PFSK-1 (cell line): ENCODE measurements around the gene PPM1B.

Experiments
- FOXP2 ChIP-seq: optimal IDR thresholded peaks from 2 replicates; pipeline ENCODE3; 2011; ENCODE audit warnings: borderline replicate concordance, control low read depth, inconsistent platforms; ENCODE audit not compliant: insufficient read depth; ENCODE audit errors: extremely low read length, extremely low read depth
- POLR2AphosphoS5 ChIP-seq: IDR thresholded peaks from 2 replicates; pipeline ENCODE4 v1.6.1; 2012; ENCODE audit warnings: low read depth, mild to moderate bottlenecking, control low read depth, low read length, moderate library complexity
- SIN3A ChIP-seq: IDR thresholded peaks from 2 replicates; pipeline ENCODE4 v1.6.1; 2012; ENCODE audit warnings: mild to moderate bottlenecking, low read length, moderate library complexity, borderline replicate concordance; ENCODE audit not compliant: insufficient read depth
- TAF1 ChIP-seq: IDR thresholded peaks from 2 replicates; pipeline ENCODE4 v1.6.1; 2012; ENCODE audit warnings: low read length, control low read depth, borderline replicate concordance; ENCODE audit not compliant: insufficient read depth
- TF ChIP-seq, protein P1 (sequence below), 2 experiments: IDR thresholded peaks; 2 replicates each; pipeline versions ENCODE4 v1.6.1 to v1.8.0; 2011 to 2012; ENCODE audit warnings: low read depth in 2 of 2, low read length in 2 of 2, control low read depth in 1 of 2, inconsistent platforms in 1 of 2, mild to moderate bottlenecking in 1 of 2, moderate library complexity in 1 of 2; ENCODE audit not compliant: insufficient read depth in 1 of 2

The PPM1B gene

DNA sequence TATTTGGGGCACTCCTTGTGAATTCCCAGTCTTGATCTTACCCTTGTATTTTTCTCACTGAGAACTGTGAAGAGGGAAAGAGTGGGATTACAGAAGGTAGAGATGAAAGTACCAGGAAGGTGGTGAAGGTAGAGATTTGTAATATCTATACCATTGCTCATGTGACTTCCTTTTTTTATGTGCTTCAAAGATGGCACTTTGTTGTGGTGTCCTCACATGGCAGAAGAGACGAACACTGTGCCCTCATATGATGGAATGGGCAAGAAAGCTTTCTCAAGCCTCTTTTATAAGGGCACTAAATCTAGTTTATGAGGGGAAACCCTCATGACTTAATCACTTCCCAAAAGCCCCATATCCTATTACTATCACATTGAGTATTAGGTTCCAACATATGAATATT lies 28.9 kb upstream of the PPM1B start:
- no peak for TF ChIP-seq POLR2AphosphoS5
- no peak for TF ChIP-seq SIN3A
- TF ChIP-seq, protein P1, sequence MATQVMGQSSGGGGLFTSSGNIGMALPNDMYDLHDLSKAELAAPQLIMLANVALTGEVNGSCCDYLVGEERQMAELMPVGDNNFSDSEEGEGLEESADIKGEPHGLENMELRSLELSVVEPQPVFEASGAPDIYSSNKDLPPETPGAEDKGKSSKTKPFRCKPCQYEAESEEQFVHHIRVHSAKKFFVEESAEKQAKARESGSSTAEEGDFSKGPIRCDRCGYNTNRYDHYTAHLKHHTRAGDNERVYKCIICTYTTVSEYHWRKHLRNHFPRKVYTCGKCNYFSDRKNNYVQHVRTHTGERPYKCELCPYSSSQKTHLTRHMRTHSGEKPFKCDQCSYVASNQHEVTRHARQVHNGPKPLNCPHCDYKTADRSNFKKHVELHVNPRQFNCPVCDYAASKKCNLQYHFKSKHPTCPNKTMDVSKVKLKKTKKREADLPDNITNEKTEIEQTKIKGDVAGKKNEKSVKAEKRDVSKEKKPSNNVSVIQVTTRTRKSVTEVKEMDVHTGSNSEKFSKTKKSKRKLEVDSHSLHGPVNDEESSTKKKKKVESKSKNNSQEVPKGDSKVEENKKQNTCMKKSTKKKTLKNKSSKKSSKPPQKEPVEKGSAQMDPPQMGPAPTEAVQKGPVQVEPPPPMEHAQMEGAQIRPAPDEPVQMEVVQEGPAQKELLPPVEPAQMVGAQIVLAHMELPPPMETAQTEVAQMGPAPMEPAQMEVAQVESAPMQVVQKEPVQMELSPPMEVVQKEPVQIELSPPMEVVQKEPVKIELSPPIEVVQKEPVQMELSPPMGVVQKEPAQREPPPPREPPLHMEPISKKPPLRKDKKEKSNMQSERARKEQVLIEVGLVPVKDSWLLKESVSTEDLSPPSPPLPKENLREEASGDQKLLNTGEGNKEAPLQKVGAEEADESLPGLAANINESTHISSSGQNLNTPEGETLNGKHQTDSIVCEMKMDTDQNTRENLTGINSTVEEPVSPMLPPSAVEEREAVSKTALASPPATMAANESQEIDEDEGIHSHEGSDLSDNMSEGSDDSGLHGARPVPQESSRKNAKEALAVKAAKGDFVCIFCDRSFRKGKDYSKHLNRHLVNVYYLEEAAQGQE (IDR thresholded peaks at IDR 0.05; ENCODE audit: insufficient read depth in 1 of 2, low read depth in 2 of 2, low read length in 2 of 2): no peak
- no peak for TF ChIP-seq FOXP2
- TF ChIP-seq TAF1: no peak

DNA sequence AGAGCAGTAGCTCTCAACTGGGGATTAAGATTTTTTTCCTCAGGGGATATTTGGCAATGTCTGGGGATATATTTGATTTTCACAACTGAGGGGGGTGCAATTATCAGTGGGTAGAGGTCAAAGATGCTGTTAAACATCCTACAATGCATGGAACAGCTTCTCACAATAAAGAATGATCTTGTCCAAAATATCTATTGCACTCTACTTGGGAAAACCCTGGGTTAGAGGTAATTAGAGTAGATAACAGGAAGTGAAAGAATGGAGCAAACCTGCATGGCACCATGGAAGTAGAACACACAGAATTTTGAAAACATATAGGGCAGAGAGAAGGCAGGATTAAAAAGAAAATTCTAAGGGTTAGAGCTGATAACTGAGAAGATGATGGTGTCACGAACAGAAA lies 26.4 kb upstream of the PPM1B start:
- TF ChIP-seq, protein P1 (IDR thresholded peaks at IDR 0.05; ENCODE audit: insufficient read depth in 1 of 2, low read depth in 2 of 2, low read length in 2 of 2): no peak
- no peak for TF ChIP-seq TAF1
- TF ChIP-seq POLR2AphosphoS5: no peak
- no peak for TF ChIP-seq SIN3A
- TF ChIP-seq FOXP2: no peak

DNA sequence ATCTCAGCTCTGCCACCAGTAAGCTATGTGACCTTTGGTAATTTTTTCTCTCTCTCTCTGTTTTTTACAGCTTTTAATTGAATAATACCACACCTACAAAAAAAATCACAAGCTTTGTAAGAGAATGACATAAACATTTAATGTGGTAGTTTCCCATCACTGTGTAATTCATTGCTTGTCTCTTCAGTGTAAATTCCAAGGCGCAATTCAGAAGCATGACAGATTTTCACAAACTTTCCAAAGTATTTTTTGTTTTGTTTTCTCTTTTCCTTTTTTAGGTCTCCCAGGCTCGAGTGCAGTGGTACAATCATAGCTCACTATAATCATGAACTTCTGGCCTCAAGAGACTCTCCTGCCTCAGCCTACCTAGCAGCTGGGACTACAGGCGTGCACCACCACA lies 25.0 kb upstream of the PPM1B start:
- TF ChIP-seq TAF1 (no peak), FOXP2 (no peak), POLR2AphosphoS5 (no peak), SIN3A (no peak)
- TF ChIP-seq, protein P1 (IDR thresholded peaks at IDR 0.05; ENCODE audit: insufficient read depth in 1 of 2, low read depth in 2 of 2, low read length in 2 of 2): no peak

DNA sequence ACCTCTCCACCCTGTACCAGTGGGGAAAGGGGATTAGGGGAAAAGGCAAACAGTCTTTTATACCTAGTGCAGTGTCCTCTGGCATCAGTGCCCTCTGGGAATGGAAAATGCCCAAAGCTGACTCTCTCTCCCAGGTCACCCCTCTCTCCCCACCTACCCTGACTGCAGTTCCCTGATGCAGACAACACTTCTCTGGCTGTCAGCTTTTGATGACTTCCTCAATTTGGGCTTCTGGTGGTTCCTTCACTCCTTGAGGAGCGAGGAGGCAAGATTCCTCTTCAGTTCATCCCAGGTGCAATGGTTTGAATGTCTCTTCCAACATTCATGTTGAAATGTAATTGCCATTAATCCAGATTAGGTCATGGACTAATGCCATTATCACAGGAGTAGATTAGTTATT lies 19.7 kb upstream of the PPM1B start:
- TF ChIP-seq SIN3A (no peak), TAF1 (no peak), POLR2AphosphoS5 (no peak), FOXP2 (no peak)
- TF ChIP-seq, protein P1 (IDR thresholded peaks at IDR 0.05; ENCODE audit: insufficient read depth in 1 of 2, low read depth in 2 of 2, low read length in 2 of 2): no peak

DNA sequence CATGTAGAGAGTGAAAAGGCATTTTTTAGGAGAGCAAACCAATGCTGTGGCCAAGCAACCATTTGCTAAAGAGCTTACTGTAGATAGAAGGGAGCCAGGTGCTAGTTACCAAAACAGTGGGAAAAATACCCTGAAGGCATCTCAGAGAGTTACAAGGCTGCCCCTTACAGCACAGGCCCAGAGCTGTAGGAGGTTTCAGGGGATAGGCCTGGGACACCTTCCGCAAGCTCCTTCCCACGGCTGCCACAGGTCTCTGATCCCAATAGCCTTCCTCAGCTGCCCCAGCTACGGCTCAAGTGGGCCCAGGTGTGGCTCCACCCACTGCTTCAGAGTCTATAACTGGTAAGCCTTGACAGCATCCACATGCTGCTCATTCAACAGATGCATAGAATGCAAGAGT lies 18.2 kb upstream of the PPM1B start:
- TF ChIP-seq, protein P1 (IDR thresholded peaks at IDR 0.05; ENCODE audit: insufficient read depth in 1 of 2, low read depth in 2 of 2, low read length in 2 of 2): no peak
- TF ChIP-seq FOXP2: no peak
- no peak for TF ChIP-seq SIN3A
- no peak for TF ChIP-seq POLR2AphosphoS5
- no peak for TF ChIP-seq TAF1
